Hepatocyte (in vitro differentiated cells): ENCODE results near the gene THSD4.

Source experiments
- EZH2 ChIP-seq: fragments of 200-600 bp; sonication (generic); IDR thresholded peaks from 2 replicates; pipeline ENCODE4 v1.6.1; 2016; ENCODE audit warnings: antibody characterized with exemption, mild to moderate bottlenecking, borderline replicate concordance
- EZH2phosphoT487 ChIP-seq: fragments of 200-600 bp; sonication (generic); IDR thresholded peaks from one replicate; pipeline ENCODE4 v1.6.1; 2018; ENCODE audit warnings: antibody characterized with exemption, mild to moderate bottlenecking, low read depth, moderate library complexity; ENCODE audit not compliant: unreplicated experiment, severe bottlenecking
- TF ChIP-seq, protein P1 (sequence below): fragments of 200-600 bp; sonication (generic); IDR thresholded peaks from 2 replicates; pipeline ENCODE4 v1.5.1; 2016; ENCODE audit warnings: antibody characterized with exemption, mild to moderate bottlenecking; ENCODE audit not compliant: poor library complexity

DNA sequence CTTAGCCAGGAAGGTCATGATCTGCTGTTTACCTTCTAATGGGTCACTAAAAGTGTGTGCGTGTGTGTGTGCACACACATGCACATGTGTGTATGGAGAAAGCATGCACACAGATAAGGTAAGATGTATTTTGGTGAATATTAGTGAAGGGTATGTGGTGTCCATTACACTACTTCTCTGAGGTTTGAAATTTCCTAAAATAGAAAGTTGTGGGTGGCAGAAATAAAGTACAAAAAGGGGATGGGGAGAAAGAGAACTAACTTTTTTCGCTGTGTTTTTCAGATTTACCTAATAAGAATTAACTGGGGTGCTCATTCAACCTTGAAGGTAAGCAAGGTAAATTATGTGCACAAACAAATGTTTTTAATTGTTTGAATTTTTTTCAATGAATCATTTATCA, 670.7 kb downstream of the THSD4 start:
- TF ChIP-seq, protein P1, sequence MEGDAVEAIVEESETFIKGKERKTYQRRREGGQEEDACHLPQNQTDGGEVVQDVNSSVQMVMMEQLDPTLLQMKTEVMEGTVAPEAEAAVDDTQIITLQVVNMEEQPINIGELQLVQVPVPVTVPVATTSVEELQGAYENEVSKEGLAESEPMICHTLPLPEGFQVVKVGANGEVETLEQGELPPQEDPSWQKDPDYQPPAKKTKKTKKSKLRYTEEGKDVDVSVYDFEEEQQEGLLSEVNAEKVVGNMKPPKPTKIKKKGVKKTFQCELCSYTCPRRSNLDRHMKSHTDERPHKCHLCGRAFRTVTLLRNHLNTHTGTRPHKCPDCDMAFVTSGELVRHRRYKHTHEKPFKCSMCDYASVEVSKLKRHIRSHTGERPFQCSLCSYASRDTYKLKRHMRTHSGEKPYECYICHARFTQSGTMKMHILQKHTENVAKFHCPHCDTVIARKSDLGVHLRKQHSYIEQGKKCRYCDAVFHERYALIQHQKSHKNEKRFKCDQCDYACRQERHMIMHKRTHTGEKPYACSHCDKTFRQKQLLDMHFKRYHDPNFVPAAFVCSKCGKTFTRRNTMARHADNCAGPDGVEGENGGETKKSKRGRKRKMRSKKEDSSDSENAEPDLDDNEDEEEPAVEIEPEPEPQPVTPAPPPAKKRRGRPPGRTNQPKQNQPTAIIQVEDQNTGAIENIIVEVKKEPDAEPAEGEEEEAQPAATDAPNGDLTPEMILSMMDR, result no peak
- TF ChIP-seq EZH2 (no peak), EZH2phosphoT487 (no peak)
